HG03342 (cell line): ENCODE measurements around the gene TMEM238L.

Experiments used
- ATAC-seq: cut with Tn5 transposase; IDR thresholded peaks from one replicate; pipeline ENCODE4 v1.9.1; 2021; ENCODE audit warnings: mild to moderate bottlenecking, moderate library complexity; ENCODE audit not compliant: unreplicated experiment

Gene TMEM238L

DNA sequence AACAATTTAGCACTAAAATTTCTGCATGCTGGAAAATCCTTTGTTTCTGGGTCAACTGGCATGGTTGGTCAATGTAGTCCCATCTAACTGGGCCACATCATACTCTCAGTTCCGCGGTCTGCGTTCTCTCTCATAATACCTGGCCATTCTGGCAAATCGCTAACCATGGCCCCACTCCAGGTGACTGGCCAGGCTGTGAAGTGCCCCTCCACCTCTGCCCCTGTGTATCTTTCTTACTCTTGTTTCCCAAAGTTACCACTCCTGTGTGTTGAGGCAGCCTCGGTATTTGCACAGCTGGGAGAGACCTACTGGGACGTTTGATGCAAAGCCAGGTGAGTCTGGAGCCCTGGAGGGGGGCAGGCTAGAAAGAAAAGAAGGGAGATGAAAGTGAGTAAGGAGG lies 2.0 kb upstream of the TMEM238L start:
- no peak for ATAC-seq

DNA sequence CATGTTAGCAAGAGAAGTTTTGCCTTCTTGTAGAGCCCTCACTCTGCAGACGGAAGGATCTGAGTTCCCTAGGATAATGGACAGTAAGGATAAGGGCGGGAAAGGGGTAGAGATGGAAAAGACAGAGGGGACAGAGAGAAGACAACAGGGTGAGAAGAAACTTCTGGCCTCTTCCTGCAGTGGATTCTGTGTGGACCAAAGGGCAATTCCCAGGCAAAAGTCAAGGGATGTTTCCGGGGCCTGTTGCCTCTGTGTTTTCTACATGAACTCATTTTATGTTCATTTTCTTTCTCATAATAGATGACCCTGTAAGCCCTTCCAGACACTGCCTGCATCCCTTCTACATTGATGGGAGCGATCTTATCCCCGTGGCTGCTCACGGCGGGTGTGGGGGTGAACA lies 647 bp upstream of the TMEM238L start:
- ATAC-seq: no peak

DNA sequence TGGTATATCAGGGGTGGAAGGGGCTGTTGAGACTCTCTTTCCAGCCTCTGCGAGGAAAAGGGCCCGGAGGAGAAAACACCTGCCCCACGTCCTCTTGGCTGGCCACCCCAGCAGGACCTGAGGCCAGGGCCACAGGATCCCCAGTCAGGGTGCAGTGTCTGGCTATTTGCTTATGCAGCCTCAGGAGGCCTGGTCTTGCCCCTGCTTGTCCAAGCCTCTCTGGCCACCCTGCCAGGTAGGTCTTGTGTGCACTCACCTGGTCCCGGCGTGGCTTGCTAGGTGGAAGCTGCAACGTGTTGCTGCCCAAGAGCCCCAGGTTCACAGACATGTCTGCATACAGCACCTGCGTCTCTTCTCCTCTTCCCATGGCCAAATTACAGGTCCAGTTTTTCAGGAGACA lies 549 bp downstream of the TMEM238L start:
- no peak for ATAC-seq

GRCh38 chr17:10802496-10803284 lies 1.2 kb downstream of the TMEM238L start:
- no peak for ATAC-seq

DNA sequence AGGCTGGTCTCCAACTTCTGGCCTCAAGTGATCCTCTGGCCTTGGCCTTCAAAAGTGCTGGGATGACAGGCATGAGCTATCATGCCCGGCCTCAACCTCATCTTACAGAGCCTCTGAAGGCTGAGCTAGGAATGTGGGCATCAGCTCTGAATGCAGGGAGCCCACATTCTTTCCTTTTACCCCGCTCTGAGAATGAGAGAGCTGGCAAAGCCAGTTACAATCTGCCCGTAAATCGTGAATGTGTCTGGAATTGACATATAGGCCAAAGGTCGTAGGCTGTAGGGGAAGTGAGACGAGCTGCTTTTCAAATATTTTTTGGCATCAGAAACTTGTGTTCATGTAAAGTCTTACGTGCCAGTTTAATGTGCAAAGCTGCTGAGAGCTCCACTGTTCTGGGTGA lies 4.5 kb downstream of the TMEM238L start:
- ATAC-seq: no peak

DNA sequence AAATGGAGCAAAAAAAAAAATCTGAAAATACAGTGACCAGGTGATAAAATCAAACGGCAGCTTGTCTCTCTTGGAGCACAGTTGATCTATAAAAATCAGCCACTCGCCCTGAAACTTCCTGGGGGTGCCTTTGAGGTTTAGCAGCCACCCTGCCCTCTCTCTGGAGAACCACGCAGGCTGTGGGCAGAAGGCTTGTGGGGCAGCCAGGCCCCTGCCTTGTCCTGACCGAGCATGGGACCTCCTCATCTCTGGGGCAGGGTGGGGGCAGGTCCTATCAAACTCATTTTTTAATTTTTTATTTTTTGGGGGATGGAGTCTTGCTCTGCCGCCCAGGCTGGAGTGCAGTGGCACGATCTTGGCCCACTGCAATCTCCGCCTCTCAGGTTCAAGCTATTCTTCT lies 5.0 kb downstream of the TMEM238L start:
- no peak for ATAC-seq

DNA sequence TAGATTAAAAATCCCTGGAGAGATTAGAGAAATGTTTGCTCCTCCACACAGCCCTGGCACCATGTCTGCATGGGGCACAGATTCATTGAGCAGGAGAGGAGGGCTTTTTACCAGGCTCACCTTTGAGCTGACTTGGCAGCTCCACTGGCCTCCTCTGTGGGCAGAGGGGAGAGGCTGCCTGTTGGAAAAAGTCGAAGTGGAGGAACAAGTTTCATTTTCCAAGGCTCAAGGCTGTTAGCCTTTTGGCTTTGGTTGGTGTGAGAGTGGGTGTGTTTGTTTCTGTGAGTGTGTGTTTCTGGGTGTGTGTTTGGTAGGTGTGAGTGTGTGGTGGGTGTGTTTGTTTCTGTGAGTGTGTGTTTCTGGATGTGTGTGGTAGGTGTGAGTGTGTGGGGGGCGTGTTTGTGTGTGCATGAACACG lies 5.6 kb downstream of the TMEM238L start:
- ATAC-seq: no peak

DNA sequence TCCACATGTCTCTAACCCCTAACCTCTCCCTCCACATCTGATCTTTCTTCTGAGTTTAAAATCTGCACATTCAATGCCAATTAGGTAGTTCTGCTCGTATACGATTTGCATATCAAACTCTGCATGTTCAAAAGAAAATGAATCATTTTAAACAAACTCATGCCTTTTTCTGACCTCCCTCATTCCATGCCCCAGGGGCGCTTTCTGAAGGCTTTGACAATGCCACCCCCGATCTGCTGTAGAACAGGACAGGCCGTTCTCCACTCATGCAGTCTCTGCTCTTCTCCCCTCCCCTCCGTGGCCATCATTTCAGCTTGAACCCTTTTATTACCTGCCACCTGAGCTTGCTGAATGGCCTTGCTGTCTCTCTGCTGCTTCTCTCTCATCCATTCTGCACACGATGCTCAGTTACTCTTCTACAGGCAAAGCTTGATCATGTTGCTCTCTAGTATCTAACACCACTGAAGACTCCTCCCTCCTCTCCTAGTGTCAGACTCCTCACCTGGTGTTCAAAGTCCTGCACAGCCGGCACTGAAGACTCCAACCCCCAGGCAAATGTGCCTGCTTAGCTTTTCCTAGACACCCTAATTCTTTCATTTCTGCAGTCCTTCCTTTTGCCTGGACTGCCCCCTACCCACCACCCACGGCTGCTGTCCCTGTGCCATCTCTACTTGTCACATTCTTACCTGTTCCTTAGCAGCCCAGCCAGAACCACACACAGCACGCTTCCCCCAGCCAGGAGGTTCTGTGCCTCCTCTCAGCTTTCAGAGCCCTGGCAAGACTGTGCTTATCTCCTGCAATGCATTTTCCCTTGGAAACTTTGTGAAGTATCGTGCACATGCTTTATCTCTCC lies 6.2 kb downstream of the TMEM238L start:
- no peak for ATAC-seq

GRCh38 chr17:10793816-10794215 lies 10.1 kb downstream of the TMEM238L start:
- no peak for ATAC-seq

DNA sequence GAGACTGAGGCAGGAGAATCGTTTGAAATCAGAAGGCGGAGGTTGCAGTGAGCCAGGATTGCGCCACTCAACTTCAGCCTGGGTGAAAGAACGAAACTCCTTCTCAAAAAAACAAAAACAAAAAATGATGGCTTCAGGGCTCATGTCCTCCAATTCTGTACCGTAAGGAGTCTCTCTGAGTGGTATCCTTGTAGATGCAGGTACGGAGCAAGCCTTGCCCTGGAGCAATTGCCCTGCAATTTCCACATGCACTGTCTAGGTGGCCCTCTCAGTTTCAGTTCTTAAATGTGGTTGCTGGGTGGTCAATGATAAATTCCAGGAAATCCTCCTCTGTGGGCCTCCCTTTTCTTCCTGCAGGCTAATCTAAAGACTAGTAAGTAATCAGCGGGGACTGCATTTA lies 10.6 kb downstream of the TMEM238L start:
- ATAC-seq: no peak

GRCh38 chr17:10792151-10792550 lies 11.7 kb downstream of the TMEM238L start:
- ATAC-seq: no peak

DNA sequence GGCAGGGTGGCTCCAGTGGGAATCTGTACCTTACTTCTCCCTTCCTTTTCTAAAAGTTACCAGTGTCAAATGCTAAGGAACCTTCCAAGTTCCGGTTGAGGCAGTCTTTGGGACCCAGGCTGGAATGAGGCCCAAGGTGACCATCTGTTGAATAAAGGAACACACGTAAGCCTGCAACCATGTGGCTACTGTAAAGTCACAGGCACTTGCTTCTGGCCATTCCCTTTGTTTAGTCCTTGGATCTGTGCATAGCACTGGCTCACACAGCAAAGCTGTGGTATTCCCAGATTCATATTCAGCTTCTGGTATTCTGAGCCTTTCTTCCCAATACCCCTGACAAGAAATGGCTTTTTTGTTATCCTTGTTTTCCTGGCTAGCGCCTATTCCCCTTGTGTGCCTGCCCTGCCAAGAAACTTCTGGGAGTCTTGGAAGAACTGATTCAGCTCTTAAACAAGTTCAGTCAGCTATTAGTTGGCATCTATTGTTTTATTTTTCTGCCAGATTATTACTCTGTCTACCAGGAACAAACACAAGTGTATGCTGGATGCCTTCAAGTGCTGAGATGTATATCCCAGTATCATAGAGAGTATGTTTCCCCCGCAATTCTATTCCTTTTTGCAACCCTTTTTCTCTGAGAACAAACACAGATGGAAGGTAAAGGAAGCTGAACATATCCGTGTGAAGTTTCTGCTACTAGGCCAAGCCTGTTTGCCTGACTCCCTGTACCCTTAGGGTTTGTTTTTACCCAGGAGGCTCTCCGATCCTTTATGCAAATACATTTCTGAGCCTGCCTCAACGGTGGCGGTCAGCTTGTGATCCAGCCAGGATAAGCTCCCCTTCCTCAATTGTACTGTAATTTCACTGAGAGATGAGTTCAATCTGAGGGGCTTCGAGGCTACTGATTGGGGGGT lies 13.2 kb downstream of the TMEM238L start:
- ATAC-seq: no peak

GRCh38 chr17:10789694-10790271 lies 14.1 kb downstream of the TMEM238L start:
- no peak for ATAC-seq

- no peak for ATAC-seq
Observed at GRCh38 chr17:10787306-10788045, 16.4 kb downstream of the TMEM238L start.

GRCh38 chr17:10785295-10785694 lies 18.6 kb downstream of the TMEM238L start:
- no peak for ATAC-seq

- no peak for ATAC-seq
Observed at GRCh38 chr17:10779609-10780008, 24.3 kb downstream of the TMEM238L start.

- no peak for ATAC-seq
Observed at GRCh38 chr17:10777890-10778289, 26.0 kb downstream of the TMEM238L start.

GRCh38 chr17:10777131-10777807 lies 26.6 kb downstream of the TMEM238L start:
- ATAC-seq: no peak

DNA sequence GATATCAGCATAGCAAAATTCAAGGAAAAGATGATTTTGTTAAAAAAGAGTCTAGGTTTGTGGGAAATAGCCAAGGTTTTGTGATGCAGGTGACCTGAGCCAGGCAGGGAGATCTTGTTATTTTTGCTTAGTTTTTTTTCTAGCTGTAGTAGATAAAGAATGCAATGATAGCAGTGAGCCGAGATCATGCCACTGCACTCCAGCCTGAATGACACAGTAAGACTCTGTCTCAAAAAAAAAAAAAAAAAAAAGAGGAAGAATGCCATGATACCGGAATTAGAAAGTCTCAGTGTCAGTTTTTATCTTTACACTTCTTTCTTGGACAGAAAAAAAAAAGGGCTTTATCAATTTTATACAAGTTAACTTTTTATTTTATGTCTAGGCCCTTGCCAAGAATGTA lies 27.5 kb downstream of the TMEM238L start:
- ATAC-seq: no peak
